GM23248 (cell line): ENCODE measurements around the gene MSX1. TPM values are rescaled to one million over a fixed set of nuclear protein-coding genes. Genes with fewer than 3 reads are reported as not detected.

Experiments used
- DNase-seq: peaks from one replicate; pipeline ENCODE4 v3.0.0-alpha.2; 2015
- H2AFZ ChIP-seq: fragments of 200-600 bp; sonication (generic); 2 replicates; pipeline ENCODE4 v1.6.1; 2016; ENCODE audit warnings: antibody characterized with exemption
- H3F3A ChIP-seq: fragments of 200-600 bp; sonication (generic); 2 replicates; pipeline ENCODE4 v1.6.1; 2016; ENCODE audit warnings: mild to moderate bottlenecking, antibody characterized with exemption, mixed run types; ENCODE audit not compliant: insufficient read depth
- H3K27ac ChIP-seq: fragments of 200-600 bp; sonication (generic); 2 replicates; pipeline ENCODE4 v1.5.1; 2016; ENCODE audit warnings: mild to moderate bottlenecking
- H3K27me3 ChIP-seq: fragments of 200-600 bp; sonication (generic); replicated peaks from 2 replicates; pipeline ENCODE4 v1.6.1; 2016; ENCODE audit warnings: mild to moderate bottlenecking; ENCODE audit not compliant: insufficient read depth
- H3K36me3 ChIP-seq: fragments of 200-600 bp; sonication (generic); 2 replicates; pipeline ENCODE4 v1.6.1; 2016; ENCODE audit warnings: low read depth, mild to moderate bottlenecking
- H3K4me1 ChIP-seq: fragments of 200-600 bp; sonication (generic); 2 replicates; pipeline ENCODE4 v1.6.1; 2016; ENCODE audit warnings: mild to moderate bottlenecking; ENCODE audit not compliant: insufficient read depth
- H3K4me2 ChIP-seq: fragments of 200-600 bp; sonication (generic); one replicate; pipeline ENCODE4 v1.6.1; 2016; ENCODE audit warnings: mild to moderate bottlenecking; ENCODE audit not compliant: unreplicated experiment
- H3K4me3 ChIP-seq: fragments of 200-600 bp; sonication (generic); 2 replicates; pipeline ENCODE4 v1.5.1; 2016; ENCODE audit warnings: mild to moderate bottlenecking
- H3K79me2 ChIP-seq: fragments of 200-600 bp; sonication (generic); 2 replicates; pipeline ENCODE4 v1.6.1; 2016; ENCODE audit warnings: mild to moderate bottlenecking; ENCODE audit not compliant: insufficient read depth
- H3K9ac ChIP-seq: fragments of 200-600 bp; sonication (generic); 2 replicates; pipeline ENCODE4 v1.6.1; 2016; ENCODE audit warnings: mild to moderate bottlenecking
- H3K9me2 ChIP-seq: fragments of 200-600 bp; sonication (generic); 2 replicates; pipeline ENCODE4 v1.6.1; 2016; ENCODE audit warnings: mixed run types, mild to moderate bottlenecking, moderate library complexity; ENCODE audit not compliant: insufficient read depth
- H3K9me3 ChIP-seq: fragments of 200-600 bp; sonication (generic); one replicate; pipeline ENCODE4 v1.6.1; 2017; ENCODE audit warnings: low read depth
- H4K20me1 ChIP-seq: fragments of 200-600 bp; sonication (generic); 2 replicates; pipeline ENCODE4 v1.6.0; 2016; ENCODE audit not compliant: insufficient read depth
- EZH2 ChIP-seq: fragments of 200-600 bp; sonication (generic); IDR thresholded peaks from 2 replicates; pipeline ENCODE4 v1.6.1; 2018; ENCODE audit warnings: antibody characterized with exemption, mild to moderate bottlenecking; ENCODE audit not compliant: insufficient read depth, poor library complexity, severe bottlenecking
- EZH2phosphoT487 ChIP-seq: fragments of 200-600 bp; sonication (generic); IDR thresholded peaks from 2 replicates; pipeline ENCODE4 v1.6.1; 2018; ENCODE audit warnings: antibody characterized with exemption, moderate library complexity, mild to moderate bottlenecking, low read depth; ENCODE audit not compliant: insufficient read depth
- WGBS, 2 experiments: methylation state at CpG; one replicate each; pipeline ENCODE4 v1.1.6; 2015 to 2017; ENCODE audit warnings: low lambda C conversion rate in 2 of 2, low coverage in 1 of 2; ENCODE audit errors: missing lambda C conversion rate in 2 of 2; 5-methylcytosine and 5-hydroxymethylcytosine counted together
- in situ Hi-C: fragments of 300-500 bp; cut with MboI; formaldehyde crosslinking; loops from 2 replicates; pipeline ENCODE4 v1.15.0; 2020
- polyA plus RNA-seq: library from polyadenylated mRNA; unstranded; fragments of >200 nt; fragmentation: Nextera tagmentation; extraction: Ambion mirVana; gene quantifications from 2 replicates; pipeline ENCODE4 v1.2.1, GENCODE V29; 2016
- total RNA-seq: library from RNA; depleted of rRNA; stranded (reverse); fragments of >200 nt; shearing (Covaris generic); gene quantifications from 2 replicates; pipeline ENCODE4 v1.2.3, GENCODE V29; 2014

Gene MSX1
- total and polyA plus RNA-seq, 2 experiments from 2014 or later: 17.2 to 32.1 TPM

- peak overlapping the region; percentile 57 for H3K4me2 ChIP-seq
- H3K9me2 ChIP-seq: no peaks in the 10 kb centered on the region
- no peaks in the 10 kb centered on the region for H3K9me3 ChIP-seq
- no peak overlapping the region for H3K9ac ChIP-seq
- WGBS, 2 experiments: 27 to 30% methylated on average over 26 of the region's 26 CpGs
- H3K4me1 ChIP-seq: peaks cover 12% of the 10 kb centered on the region
- 0 out of 2 replicates have a peak overlapping the region, but pooled peaks have one; percentile 3 for H2AFZ ChIP-seq
- no peaks in the 10 kb centered on the region for H4K20me1 ChIP-seq
- no peaks in the 10 kb centered on the region for H3F3A ChIP-seq
- no peaks in the 10 kb centered on the region for H3K79me2 ChIP-seq
- in situ Hi-C loops: no loop called here
- peak overlapping the region; percentile 35 for H3K4me3 ChIP-seq
- H3K27me3 ChIP-seq: peaks cover 67% of the 10 kb centered on the region
- no peak overlapping the region for H3K27ac ChIP-seq
- no peak for DNase-seq
- H3K36me3 ChIP-seq: no peaks in the 10 kb centered on the region
- TF ChIP-seq EZH2: peak; percentile 85
- peak; percentile 62; the same call in 1 of the 2 replicates for TF ChIP-seq EZH2phosphoT487
Observed at GRCh38 chr4:4870576-4871241, 11.2 kb downstream of the MSX1 start.

DNA sequence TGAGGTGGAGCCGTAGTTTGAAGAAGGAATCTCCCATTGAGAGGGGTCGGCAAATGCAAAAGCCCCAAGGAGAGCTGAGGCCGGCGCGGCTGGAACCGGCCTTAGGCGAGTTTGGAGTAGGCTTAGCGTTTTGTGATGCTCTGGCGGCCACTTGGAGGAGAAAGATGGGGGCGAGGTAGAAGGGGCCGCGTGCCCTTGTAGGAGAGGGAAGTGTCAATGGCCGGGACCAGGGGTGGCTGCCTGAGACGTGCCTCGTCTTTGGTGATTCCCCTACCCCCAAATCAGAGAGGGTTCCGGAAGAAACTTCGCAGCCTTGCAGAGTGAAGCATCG lies 11.7 kb downstream of the MSX1 start:
- Histone ChIP-seq H3K79me2 (no peaks in the 10 kb centered on the region), H3K4me1 (peaks cover 12% of the 10 kb centered on the region), H3K4me3 (peak overlapping the region; percentile 42; the same call in 1 of the 2 replicates), H3K27ac (no peak overlapping the region), H3K9me3 (no peaks in the 10 kb centered on the region), H4K20me1 (no peaks in the 10 kb centered on the region), H3K4me2 (peak overlapping the region; percentile 57), H2AFZ (peak overlapping the region; percentile 41; the same call in 1 of the 2 replicates), H3F3A (no peaks in the 10 kb centered on the region), H3K9me2 (no peaks in the 10 kb centered on the region), H3K9ac (no peak overlapping the region), H3K36me3 (no peaks in the 10 kb centered on the region), H3K27me3 (peaks cover 64% of the 10 kb centered on the region)
- TF ChIP-seq EZH2phosphoT487: 0 out of 2 replicates have a peak, but pooled peaks have one; percentile 18
- no peak for TF ChIP-seq EZH2
- in situ Hi-C loops: no loop called here
- no peak for DNase-seq
- 10 to 16% methylated on average over 18 of the region's 18 CpGs for WGBS, 2 experiments

DNA sequence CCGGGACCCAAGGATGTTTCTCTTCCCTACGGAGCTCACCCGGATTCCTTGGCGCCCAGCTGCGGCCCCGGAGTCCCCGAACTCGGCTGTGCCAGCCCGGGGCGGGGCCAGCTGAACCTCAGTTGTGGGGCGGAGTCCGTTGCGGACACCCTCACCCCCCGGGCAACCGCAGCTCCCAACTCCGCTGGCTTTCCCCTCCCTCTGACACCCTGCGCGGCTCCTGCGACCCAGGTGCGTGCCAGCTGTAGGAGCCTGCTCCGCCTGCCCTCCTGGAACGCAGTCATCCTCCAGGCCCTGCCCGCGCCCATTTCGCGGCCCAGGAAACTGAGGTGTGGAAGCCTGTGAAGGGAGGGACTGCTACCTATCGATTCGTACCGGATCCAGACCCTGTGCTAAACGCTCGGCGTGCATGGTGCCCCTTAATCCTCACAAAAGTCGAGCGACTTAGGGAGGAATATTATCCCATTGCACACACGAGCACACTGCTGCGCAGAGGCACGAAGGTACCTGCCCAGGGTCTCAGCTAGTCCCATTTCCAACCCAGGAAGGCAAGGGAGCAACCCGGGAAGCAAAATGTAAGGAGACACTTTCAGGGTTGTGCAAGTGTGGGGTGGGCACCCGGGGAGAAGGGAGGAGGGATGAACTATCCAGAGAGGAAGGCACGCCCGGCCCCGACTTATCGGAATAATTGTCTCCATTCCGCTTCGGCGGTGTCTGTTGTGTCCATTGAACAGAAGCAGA lies 12.3 kb downstream of the MSX1 start:
- no peak overlapping the region for H3K9ac ChIP-seq
- H3K4me1 ChIP-seq: peaks cover 12% of the 10 kb centered on the region
- H3K36me3 ChIP-seq: no peaks in the 10 kb centered on the region
- no peaks in the 10 kb centered on the region for H3F3A ChIP-seq
- in situ Hi-C loops: no loop called here
- no peaks in the 10 kb centered on the region for H3K9me2 ChIP-seq
- H4K20me1 ChIP-seq: no peaks in the 10 kb centered on the region
- no peak for DNase-seq
- peak overlapping the region; percentile 41; the same call in 1 of the 2 replicates for H2AFZ ChIP-seq
- TF ChIP-seq EZH2 (no peak), EZH2phosphoT487 (0 out of 2 replicates have a peak, but pooled peaks have one; percentile 30)
- H3K4me3 ChIP-seq: peak overlapping the region; percentile 42
- 4 to 7% methylated on average over 41 to 46 of the region's 46 CpGs for WGBS, 2 experiments
- peaks cover 58% of the 10 kb centered on the region for H3K27me3 ChIP-seq
- H3K4me2 ChIP-seq: peak overlapping the region; percentile 57
- H3K27ac ChIP-seq: no peak overlapping the region
- H3K9me3 ChIP-seq: no peaks in the 10 kb centered on the region
- no peaks in the 10 kb centered on the region for H3K79me2 ChIP-seq

- no peak for DNase-seq
- no peak for TF ChIP-seq EZH2
- no peak for TF ChIP-seq EZH2phosphoT487
- Histone ChIP-seq H3K36me3 (no peaks in the 10 kb centered on the region), H3K9ac (no peak overlapping the region), H3K27ac (no peak overlapping the region), H3F3A (no peaks in the 10 kb centered on the region), H3K4me1 (peaks cover 12% of the 10 kb centered on the region), H3K9me3 (no peaks in the 10 kb centered on the region), H3K4me2 (no peak overlapping the region), H3K9me2 (no peaks in the 10 kb centered on the region), H3K4me3 (no peak overlapping the region), H3K79me2 (no peaks in the 10 kb centered on the region), H4K20me1 (no peaks in the 10 kb centered on the region), H2AFZ (no peak overlapping the region), H3K27me3 (peaks cover 53% of the 10 kb centered on the region)
- 18 to 20% methylated on average over 27 to 28 of the region's 28 CpGs for WGBS, 2 experiments
- in situ Hi-C loops: no loop called here
Observed at GRCh38 chr4:4872314-4872903, 12.9 kb downstream of the MSX1 start.
